WTC11 (cell line): ENCODE measurements around the gene CASP12.

Source experiments
- HMGXB4 ChIP-seq: sonication (generic); formaldehyde crosslinking; IDR thresholded peaks from 2 replicates; pipeline ENCODE4 v1.8.1; 2023; ENCODE audit warnings: mild to moderate bottlenecking, moderate library complexity, missing genetic modification reagents
- JAZF1 ChIP-seq: fragments of 250-450 bp; sonication (Bioruptor Pico); IDR thresholded peaks from 2 replicates; pipeline ENCODE4 v1.9.0; 2021; ENCODE audit warnings: moderate library complexity, mild to moderate bottlenecking, inconsistent platforms
- SMAD3 ChIP-seq: sonication (generic); formaldehyde crosslinking; IDR thresholded peaks from 2 replicates; pipeline ENCODE4 v1.8.0; 2022; ENCODE audit warnings: missing genetic modification reagents, mild to moderate bottlenecking, borderline replicate concordance
- TF ChIP-seq, protein P1 (sequence below): fragments of 200-600 bp; IDR thresholded peaks from 2 replicates; pipeline ENCODE4 v1.8.0; 2022; ENCODE audit warnings: antibody characterized with exemption
- TF ChIP-seq, protein P2 (sequence below): sonication (generic); formaldehyde crosslinking; IDR thresholded peaks from 2 replicates; pipeline ENCODE4 v1.8.1; 2022; ENCODE audit warnings: low read depth, missing genetic modification reagents, borderline replicate concordance

- TF ChIP-seq, protein P1, sequence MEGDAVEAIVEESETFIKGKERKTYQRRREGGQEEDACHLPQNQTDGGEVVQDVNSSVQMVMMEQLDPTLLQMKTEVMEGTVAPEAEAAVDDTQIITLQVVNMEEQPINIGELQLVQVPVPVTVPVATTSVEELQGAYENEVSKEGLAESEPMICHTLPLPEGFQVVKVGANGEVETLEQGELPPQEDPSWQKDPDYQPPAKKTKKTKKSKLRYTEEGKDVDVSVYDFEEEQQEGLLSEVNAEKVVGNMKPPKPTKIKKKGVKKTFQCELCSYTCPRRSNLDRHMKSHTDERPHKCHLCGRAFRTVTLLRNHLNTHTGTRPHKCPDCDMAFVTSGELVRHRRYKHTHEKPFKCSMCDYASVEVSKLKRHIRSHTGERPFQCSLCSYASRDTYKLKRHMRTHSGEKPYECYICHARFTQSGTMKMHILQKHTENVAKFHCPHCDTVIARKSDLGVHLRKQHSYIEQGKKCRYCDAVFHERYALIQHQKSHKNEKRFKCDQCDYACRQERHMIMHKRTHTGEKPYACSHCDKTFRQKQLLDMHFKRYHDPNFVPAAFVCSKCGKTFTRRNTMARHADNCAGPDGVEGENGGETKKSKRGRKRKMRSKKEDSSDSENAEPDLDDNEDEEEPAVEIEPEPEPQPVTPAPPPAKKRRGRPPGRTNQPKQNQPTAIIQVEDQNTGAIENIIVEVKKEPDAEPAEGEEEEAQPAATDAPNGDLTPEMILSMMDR: no peak
- TF ChIP-seq JAZF1 (CRISPR knock-in tag) (no peak), HMGXB4 (CRISPR knock-in tag) (no peak), SMAD3 (CRISPR knock-in tag) (no peak)
- TF ChIP-seq, protein P2, sequence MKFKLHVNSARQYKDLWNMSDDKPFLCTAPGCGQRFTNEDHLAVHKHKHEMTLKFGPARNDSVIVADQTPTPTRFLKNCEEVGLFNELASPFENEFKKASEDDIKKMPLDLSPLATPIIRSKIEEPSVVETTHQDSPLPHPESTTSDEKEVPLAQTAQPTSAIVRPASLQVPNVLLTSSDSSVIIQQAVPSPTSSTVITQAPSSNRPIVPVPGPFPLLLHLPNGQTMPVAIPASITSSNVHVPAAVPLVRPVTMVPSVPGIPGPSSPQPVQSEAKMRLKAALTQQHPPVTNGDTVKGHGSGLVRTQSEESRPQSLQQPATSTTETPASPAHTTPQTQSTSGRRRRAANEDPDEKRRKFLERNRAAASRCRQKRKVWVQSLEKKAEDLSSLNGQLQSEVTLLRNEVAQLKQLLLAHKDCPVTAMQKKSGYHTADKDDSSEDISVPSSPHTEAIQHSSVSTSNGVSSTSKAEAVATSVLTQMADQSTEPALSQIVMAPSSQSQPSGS (CRISPR knock-in tag): no peak
Measured at GRCh38 chr11:104876861-104877431, 21.3 kb downstream of the CASP12 start.
